ENCODE data around the gene MVB12B.

The MVB12B gene

GRCh38 chr9:126421567-126422428, 95.2 kb downstream of the MVB12B start:
- Mint-ChIP-seq H3K4me1 (peaks cover 9% of the 10 kb centered on the region), H3K9me3 (no peaks in the 10 kb centered on the region), H3K4me3 (no peak overlapping the region), H3K27me3 (ENCODE audit: low read depth) (peaks cover 4% of the 10 kb centered on the region), H3K36me3 (ENCODE audit: low read depth) (peaks cover 30% of the 10 kb centered on the region), H3K27ac (peak overlapping the region in 1 of 3 experiments; percentile 31)
- TF ChIP-seq CTCF (IDR thresholded peaks at IDR 0.05; ENCODE audit: unreplicated experiment in 3 of 3) = no peak

GRCh38 chr9:126423142-126423915, 96.7 kb downstream of the MVB12B start:
- Mint-ChIP-seq H3K36me3 (ENCODE audit: low read depth) (peaks cover 30% of the 10 kb centered on the region), H3K27me3 (ENCODE audit: low read depth) (peaks cover 4% of the 10 kb centered on the region), H3K4me3 (no peak overlapping the region), H3K27ac (no peak overlapping the region), H3K9me3 (no peaks in the 10 kb centered on the region), H3K4me1 (peaks cover 12% of the 10 kb centered on the region)
- no peak for TF ChIP-seq CTCF (IDR thresholded peaks at IDR 0.05; ENCODE audit: unreplicated experiment in 3 of 3)

GRCh38 chr9:126423916-126424185, 97.2 kb downstream of the MVB12B start:
- TF ChIP-seq CTCF (IDR thresholded peaks at IDR 0.05; ENCODE audit: unreplicated experiment in 3 of 3) = no peak
- H3K27ac Mint-ChIP-seq = no peak overlapping the region
- H3K9me3 Mint-ChIP-seq = no peaks in the 10 kb centered on the region
- H3K36me3 Mint-ChIP-seq (ENCODE audit: low read depth) = peaks cover 27% of the 10 kb centered on the region
- H3K4me3 Mint-ChIP-seq = no peak overlapping the region
- H3K4me1 Mint-ChIP-seq = peaks cover 12% of the 10 kb centered on the region
- H3K27me3 Mint-ChIP-seq (ENCODE audit: low read depth) = no peaks in the 10 kb centered on the region

- H3K4me1 Mint-ChIP-seq = peaks cover 12% of the 10 kb centered on the region
- no peaks in the 10 kb centered on the region for H3K9me3 Mint-ChIP-seq
- H3K27me3 Mint-ChIP-seq (ENCODE audit: low read depth) = no peaks in the 10 kb centered on the region
- H3K4me3 Mint-ChIP-seq = no peak overlapping the region
- peaks cover 28% of the 10 kb centered on the region for H3K36me3 Mint-ChIP-seq (ENCODE audit: low read depth)
- H3K27ac Mint-ChIP-seq = no peak overlapping the region
- TF ChIP-seq CTCF (IDR thresholded peaks at IDR 0.05; ENCODE audit: unreplicated experiment in 3 of 3) = no peak
Measured at GRCh38 chr9:126424511-126424910, 97.9 kb downstream of the MVB12B start.

GRCh38 chr9:126428534-126429175, 102.0 kb downstream of the MVB12B start:
- H3K27ac Mint-ChIP-seq = no peak overlapping the region
- H3K27me3 Mint-ChIP-seq (ENCODE audit: low read depth) = no peaks in the 10 kb centered on the region
- H3K36me3 Mint-ChIP-seq (ENCODE audit: low read depth) = peaks cover 23% of the 10 kb centered on the region
- no peaks in the 10 kb centered on the region for H3K9me3 Mint-ChIP-seq
- H3K4me1 Mint-ChIP-seq = peaks cover 6% of the 10 kb centered on the region
- no peak for TF ChIP-seq CTCF (IDR thresholded peaks at IDR 0.05; ENCODE audit: unreplicated experiment in 3 of 3)
- H3K4me3 Mint-ChIP-seq = no peak overlapping the region

Data from nephron (organoid).